ENCODE data around the gene MCCD1. TPM values are rescaled to one million over a fixed set of nuclear protein-coding genes. Genes with fewer than 3 reads are reported as not detected.

The MCCD1 gene
- total RNA-seq, 1 donor = not detected

- DNase-seq (ENCODE audit: low read depth) = no peak
- H3K4me3 ChIP-seq (ENCODE audit: low read depth, low read length) = no peak overlapping the region
- TF ChIP-seq CTCF (IDR thresholded peaks at IDR 0.05; ENCODE audit: insufficient read depth, low read length) = no peak
Measured at GRCh38 chr6:31578184-31579118, 49.7 kb downstream of the MCCD1 start.

GRCh38 chr6:31579119-31579505 lies 50.4 kb downstream of the MCCD1 start:
- no peak for DNase-seq (ENCODE audit: low read depth)
- no peak overlapping the region for H3K4me3 ChIP-seq (ENCODE audit: low read depth, low read length)
- no peak for TF ChIP-seq CTCF (IDR thresholded peaks at IDR 0.05; ENCODE audit: insufficient read depth, low read length)

Small RNAs within 50 kb of the gene (small RNA-seq; reads per million reads assigned to genes)
- gene AL663061.1 = not detected
- not detected for gene RF00019
- gene SNORD117 = 838 reads per million, percentile 99 among the genes with 10 or more reads in this experiment
- not detected for gene SNORD84

Other genes with a start within 250 kb of the MCCD1 start
- 52.0 and 84.2 TPM in 2 replicates for gene HLA-B, start 171.8 kb upstream of the MCCD1 start, total RNA-seq (ENCODE audit: low replicate concordance)
- 12.7 and 13.3 TPM in 2 replicates for gene MICA, start 125.4 kb upstream of the MCCD1 start, total RNA-seq (ENCODE audit: low replicate concordance)
- gene MICB, start 30.8 kb upstream of the MCCD1 start, total RNA-seq (ENCODE audit: low replicate concordance) = 3.4 and 16.6 TPM in 2 replicates
- gene DDX39B, start 13.0 kb downstream of the MCCD1 start, total RNA-seq (ENCODE audit: low replicate concordance) = 197 and 290 TPM in 2 replicates
- gene ATP6V1G2, start 17.6 kb downstream of the MCCD1 start, total RNA-seq (ENCODE audit: low replicate concordance) = 3.8 and 6.7 TPM in 2 replicates
- gene NFKBIL1, start 18.6 kb downstream of the MCCD1 start, total RNA-seq (ENCODE audit: low replicate concordance) = 20.0 and 48.7 TPM in 2 replicates
- gene LTA, start 43.3 kb downstream of the MCCD1 start, total RNA-seq (ENCODE audit: low replicate concordance) = not detected in 2 replicates
- not detected in 2 replicates for gene TNF, start 46.6 kb downstream of the MCCD1 start, total RNA-seq (ENCODE audit: low replicate concordance)
- gene LTB, start 53.5 kb downstream of the MCCD1 start, total RNA-seq (ENCODE audit: low replicate concordance) = not detected in 2 replicates
- not detected in 2 replicates for gene LST1, start 57.3 kb downstream of the MCCD1 start, total RNA-seq (ENCODE audit: low replicate concordance)
- not detected in 2 replicates for gene NCR3, start 64.0 kb downstream of the MCCD1 start, total RNA-seq (ENCODE audit: low replicate concordance)
- not detected in 2 replicates for gene AIF1, start 86.3 kb downstream of the MCCD1 start, total RNA-seq (ENCODE audit: low replicate concordance)
- gene PRRC2A, start 91.8 kb downstream of the MCCD1 start, total RNA-seq (ENCODE audit: low replicate concordance) = 24.0 and 68.0 TPM in 2 replicates
- 109 and 161 TPM in 2 replicates for gene BAG6, start 123.7 kb downstream of the MCCD1 start, total RNA-seq (ENCODE audit: low replicate concordance)
- 2.0 TPM in 1 of 2 replicates, not detected in the other for gene APOM, start 126.9 kb downstream of the MCCD1 start, total RNA-seq (ENCODE audit: low replicate concordance)
- gene C6orf47, start 131.8 kb downstream of the MCCD1 start, total RNA-seq (ENCODE audit: low replicate concordance) = 18.4 and 26.3 TPM in 2 replicates
- gene GPANK1, start 136.0 kb downstream of the MCCD1 start, total RNA-seq (ENCODE audit: low replicate concordance) = 19.9 and 69.8 TPM in 2 replicates
- 134 and 214 TPM in 2 replicates for gene CSNK2B, start 137.1 kb downstream of the MCCD1 start, total RNA-seq (ENCODE audit: low replicate concordance)
- 2.8 and 4.5 TPM in 2 replicates for gene LY6G5B, start 141.0 kb downstream of the MCCD1 start, total RNA-seq (ENCODE audit: low replicate concordance)
- gene LY6G5C, start 152.1 kb downstream of the MCCD1 start, total RNA-seq (ENCODE audit: low replicate concordance) = 1.1 TPM in 1 of 2 replicates, not detected in the other
- gene ABHD16A, start 174.4 kb downstream of the MCCD1 start, total RNA-seq (ENCODE audit: low replicate concordance) = 23.5 and 27.1 TPM in 2 replicates
- not detected in 2 replicates for gene LY6G6F, start 177.9 kb downstream of the MCCD1 start, total RNA-seq (ENCODE audit: low replicate concordance)
- gene LY6G6D, start 186.4 kb downstream of the MCCD1 start, total RNA-seq (ENCODE audit: low replicate concordance) = not detected in 2 replicates
- not detected in 2 replicates for gene LY6G6C, start 192.8 kb downstream of the MCCD1 start, total RNA-seq (ENCODE audit: low replicate concordance)
- gene MPIG6B, start 194.4 kb downstream of the MCCD1 start, total RNA-seq (ENCODE audit: low replicate concordance) = not detected in 2 replicates
- gene DDAH2, start 200.3 kb downstream of the MCCD1 start, total RNA-seq (ENCODE audit: low replicate concordance) = 70.5 and 223 TPM in 2 replicates
- 174 and 576 TPM in 2 replicates for gene CLIC1, start 207.6 kb downstream of the MCCD1 start, total RNA-seq (ENCODE audit: low replicate concordance)
- 3.1 and 23.0 TPM in 2 replicates for gene MSH5, start 211.0 kb downstream of the MCCD1 start, total RNA-seq (ENCODE audit: low replicate concordance)
- 0.90 and 6.2 TPM in 2 replicates for gene SAPCD1, start 233.7 kb downstream of the MCCD1 start, total RNA-seq (ENCODE audit: low replicate concordance)
- 0.36 and 0.90 TPM in 2 replicates for gene VWA7, start 248.4 kb downstream of the MCCD1 start, total RNA-seq (ENCODE audit: low replicate concordance)